Nephron progenitor cell (in vitro differentiated cells): ENCODE measurements around the gene CYB561D2.
A peak's percentile ranks its signal among the peaks of the same experiment; 100 is the strongest.

ENCODE experiments used
- DNase-seq: peaks from one replicate; pipeline ENCODE4 v3.0.0; 2021
- H3K27ac Mint-ChIP-seq: 2 replicates; pipeline ENCODE4 v1.8.0; 2021; ENCODE audit warnings: mild to moderate bottlenecking, moderate library complexity, mixed read lengths
- H3K27me3 Mint-ChIP-seq: 2 replicates; pipeline ENCODE4 v1.8.0; 2021; ENCODE audit warnings: mild to moderate bottlenecking, low read depth, mixed read lengths; ENCODE audit not compliant: poor library complexity
- H3K36me3 Mint-ChIP-seq: 2 replicates; pipeline ENCODE4 v1.8.0; 2021; ENCODE audit warnings: low read depth, mixed read lengths
- H3K4me1 Mint-ChIP-seq: 2 replicates; pipeline ENCODE4 v1.8.0; 2021; ENCODE audit warnings: mixed read lengths
- H3K4me3 Mint-ChIP-seq: 2 replicates; pipeline ENCODE4 v1.8.0; 2021; ENCODE audit warnings: mild to moderate bottlenecking, moderate library complexity, mixed read lengths
- H3K9me3 Mint-ChIP-seq: 2 replicates; pipeline ENCODE4 v1.8.0; 2021; ENCODE audit warnings: mild to moderate bottlenecking, moderate library complexity, mixed read lengths
- TF ChIP-seq, protein P1 (sequence below): fragments of 200-600 bp; sonication (generic); IDR thresholded peaks from 2 replicates; pipeline ENCODE4 v1.5.0; 2021; ENCODE audit warnings: antibody characterized with exemption

CYB561D2 gene

DNA sequence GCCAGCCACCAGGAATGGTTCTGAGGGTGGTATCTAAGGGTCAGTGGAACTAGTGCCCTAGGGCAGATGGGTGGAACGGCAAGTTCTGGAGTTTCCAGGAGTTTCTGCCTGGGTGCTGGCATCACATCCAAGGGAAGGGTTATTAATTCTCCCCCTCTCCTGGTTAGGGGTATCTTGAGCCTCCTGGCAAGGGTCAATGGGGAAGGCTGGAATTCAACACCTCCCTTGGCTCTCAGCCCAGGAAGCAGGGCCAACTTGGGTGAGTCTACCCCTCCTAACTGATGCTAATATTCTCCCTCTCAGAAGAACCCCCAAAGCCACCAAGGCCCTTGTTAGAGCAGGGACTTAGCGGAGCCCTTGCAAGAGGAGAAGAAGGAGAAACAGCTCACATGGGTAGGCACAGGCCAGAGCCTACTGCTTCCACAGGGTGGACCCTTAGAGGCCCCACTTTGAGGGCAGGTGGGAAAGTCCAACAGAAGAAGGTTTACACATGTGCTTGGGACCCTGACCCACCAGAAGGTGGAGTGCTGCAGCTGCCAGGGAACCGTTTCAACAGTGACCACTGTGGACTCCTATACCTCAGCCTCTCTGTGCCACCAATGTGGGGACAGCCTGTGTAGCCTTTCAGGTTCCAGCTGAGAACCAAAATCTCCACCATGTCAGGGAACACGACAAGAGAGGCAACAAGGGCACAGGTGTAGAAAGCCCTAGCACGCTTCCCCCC lies 5.3 kb downstream of the CYB561D2 start:
- no peak for DNase-seq
- no peaks in the 10 kb centered on the region for H3K27me3 Mint-ChIP-seq
- H3K4me3 Mint-ChIP-seq = peak overlapping the region; percentile 95
- H3K36me3 Mint-ChIP-seq = peaks cover 7% of the 10 kb centered on the region
- peaks cover 45% of the 10 kb centered on the region for H3K4me1 Mint-ChIP-seq
- H3K9me3 Mint-ChIP-seq = no peaks in the 10 kb centered on the region
- H3K27ac Mint-ChIP-seq = peak overlapping the region; percentile 69
- TF ChIP-seq, protein P1, sequence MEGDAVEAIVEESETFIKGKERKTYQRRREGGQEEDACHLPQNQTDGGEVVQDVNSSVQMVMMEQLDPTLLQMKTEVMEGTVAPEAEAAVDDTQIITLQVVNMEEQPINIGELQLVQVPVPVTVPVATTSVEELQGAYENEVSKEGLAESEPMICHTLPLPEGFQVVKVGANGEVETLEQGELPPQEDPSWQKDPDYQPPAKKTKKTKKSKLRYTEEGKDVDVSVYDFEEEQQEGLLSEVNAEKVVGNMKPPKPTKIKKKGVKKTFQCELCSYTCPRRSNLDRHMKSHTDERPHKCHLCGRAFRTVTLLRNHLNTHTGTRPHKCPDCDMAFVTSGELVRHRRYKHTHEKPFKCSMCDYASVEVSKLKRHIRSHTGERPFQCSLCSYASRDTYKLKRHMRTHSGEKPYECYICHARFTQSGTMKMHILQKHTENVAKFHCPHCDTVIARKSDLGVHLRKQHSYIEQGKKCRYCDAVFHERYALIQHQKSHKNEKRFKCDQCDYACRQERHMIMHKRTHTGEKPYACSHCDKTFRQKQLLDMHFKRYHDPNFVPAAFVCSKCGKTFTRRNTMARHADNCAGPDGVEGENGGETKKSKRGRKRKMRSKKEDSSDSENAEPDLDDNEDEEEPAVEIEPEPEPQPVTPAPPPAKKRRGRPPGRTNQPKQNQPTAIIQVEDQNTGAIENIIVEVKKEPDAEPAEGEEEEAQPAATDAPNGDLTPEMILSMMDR = no peak

DNA sequence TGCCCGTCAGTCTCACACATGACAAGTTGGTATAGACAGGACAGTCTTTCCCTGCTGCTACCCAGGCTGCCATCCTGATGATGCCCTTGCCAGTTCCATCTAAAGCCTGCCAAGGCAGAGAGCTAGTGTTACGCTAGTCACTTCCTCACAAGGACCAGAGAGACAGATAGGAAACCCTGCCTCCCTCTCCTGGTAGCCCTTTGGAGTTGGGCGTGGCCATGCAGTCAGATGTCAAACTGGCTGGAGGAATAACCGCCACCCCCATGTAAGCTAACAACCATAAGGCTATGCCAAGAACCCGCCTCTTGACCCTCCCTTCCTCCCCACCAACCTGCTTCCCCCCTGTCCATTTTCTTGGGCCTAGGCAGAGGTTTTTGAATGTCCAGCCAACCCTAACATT lies 5.9 kb downstream of the CYB561D2 start:
- no peaks in the 10 kb centered on the region for H3K9me3 Mint-ChIP-seq
- no peak for DNase-seq
- H3K4me3 Mint-ChIP-seq = peak overlapping the region; percentile 95
- H3K27me3 Mint-ChIP-seq = peaks cover 1% of the 10 kb centered on the region
- TF ChIP-seq, protein P1 = no peak
- H3K27ac Mint-ChIP-seq = no peak overlapping the region
- H3K4me1 Mint-ChIP-seq = peaks cover 40% of the 10 kb centered on the region
- peaks cover 7% of the 10 kb centered on the region for H3K36me3 Mint-ChIP-seq

DNA sequence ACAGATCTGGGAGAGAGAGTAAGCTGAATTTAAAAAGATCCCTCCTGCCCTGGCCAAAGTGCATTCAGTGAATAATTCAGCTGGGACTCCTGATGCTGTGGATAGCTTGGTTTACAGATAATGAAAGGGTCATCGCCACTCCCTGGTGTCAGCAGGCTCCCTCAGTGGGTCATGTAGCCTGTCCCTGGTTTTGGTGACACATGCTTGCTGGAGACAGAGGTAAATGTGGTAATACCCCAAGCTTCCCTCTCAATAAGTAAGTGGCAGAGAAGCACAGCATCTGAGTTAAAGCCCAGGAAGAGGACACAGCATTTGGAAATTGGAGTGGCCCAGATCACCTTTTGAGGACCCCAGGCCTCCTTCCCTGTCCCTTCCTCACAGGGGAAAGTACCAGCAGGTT lies 6.8 kb downstream of the CYB561D2 start:
- Mint-ChIP-seq H3K27ac (no peak overlapping the region), H3K9me3 (no peaks in the 10 kb centered on the region), H3K4me1 (peaks cover 37% of the 10 kb centered on the region), H3K4me3 (peak overlapping the region; percentile 95), H3K36me3 (peaks cover 7% of the 10 kb centered on the region), H3K27me3 (peaks cover 5% of the 10 kb centered on the region)
- TF ChIP-seq, protein P1 = no peak
- DNase-seq = no peak

DNA sequence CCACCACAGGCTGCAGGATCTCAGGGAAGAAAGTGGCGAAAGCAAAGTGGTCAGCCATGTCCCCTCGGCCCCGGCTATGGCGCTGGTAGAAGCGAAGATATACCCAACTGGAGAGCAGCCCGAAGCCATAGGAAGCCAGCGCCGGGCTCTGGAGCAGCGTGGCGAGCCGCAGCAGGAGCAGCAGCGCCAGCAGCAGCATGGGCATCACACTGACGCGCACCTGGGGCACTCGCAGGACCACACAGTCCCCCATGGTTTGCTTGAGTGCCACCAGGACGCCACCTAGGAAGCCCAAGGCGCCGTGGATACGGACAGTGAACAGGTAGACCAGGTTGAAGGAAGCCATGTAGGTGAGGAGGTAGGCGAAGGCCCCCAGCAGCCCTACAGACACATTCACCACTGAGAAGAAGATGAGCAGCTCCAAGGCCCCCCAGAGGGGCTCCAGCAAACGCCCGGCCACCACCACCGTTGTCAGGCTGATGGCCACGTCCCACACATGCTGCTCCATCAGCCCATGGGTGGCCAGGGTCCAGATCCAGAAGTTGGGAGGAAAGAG lies 7.8 kb downstream of the CYB561D2 start:
- H3K9me3 Mint-ChIP-seq = no peaks in the 10 kb centered on the region
- peak overlapping the region; percentile 95 for H3K4me3 Mint-ChIP-seq
- no peak for DNase-seq
- TF ChIP-seq, protein P1 = no peak
- H3K36me3 Mint-ChIP-seq = peaks cover 7% of the 10 kb centered on the region
- peaks cover 9% of the 10 kb centered on the region for H3K27me3 Mint-ChIP-seq
- H3K27ac Mint-ChIP-seq = peak overlapping the region; percentile 79
- peaks cover 41% of the 10 kb centered on the region for H3K4me1 Mint-ChIP-seq

DNA sequence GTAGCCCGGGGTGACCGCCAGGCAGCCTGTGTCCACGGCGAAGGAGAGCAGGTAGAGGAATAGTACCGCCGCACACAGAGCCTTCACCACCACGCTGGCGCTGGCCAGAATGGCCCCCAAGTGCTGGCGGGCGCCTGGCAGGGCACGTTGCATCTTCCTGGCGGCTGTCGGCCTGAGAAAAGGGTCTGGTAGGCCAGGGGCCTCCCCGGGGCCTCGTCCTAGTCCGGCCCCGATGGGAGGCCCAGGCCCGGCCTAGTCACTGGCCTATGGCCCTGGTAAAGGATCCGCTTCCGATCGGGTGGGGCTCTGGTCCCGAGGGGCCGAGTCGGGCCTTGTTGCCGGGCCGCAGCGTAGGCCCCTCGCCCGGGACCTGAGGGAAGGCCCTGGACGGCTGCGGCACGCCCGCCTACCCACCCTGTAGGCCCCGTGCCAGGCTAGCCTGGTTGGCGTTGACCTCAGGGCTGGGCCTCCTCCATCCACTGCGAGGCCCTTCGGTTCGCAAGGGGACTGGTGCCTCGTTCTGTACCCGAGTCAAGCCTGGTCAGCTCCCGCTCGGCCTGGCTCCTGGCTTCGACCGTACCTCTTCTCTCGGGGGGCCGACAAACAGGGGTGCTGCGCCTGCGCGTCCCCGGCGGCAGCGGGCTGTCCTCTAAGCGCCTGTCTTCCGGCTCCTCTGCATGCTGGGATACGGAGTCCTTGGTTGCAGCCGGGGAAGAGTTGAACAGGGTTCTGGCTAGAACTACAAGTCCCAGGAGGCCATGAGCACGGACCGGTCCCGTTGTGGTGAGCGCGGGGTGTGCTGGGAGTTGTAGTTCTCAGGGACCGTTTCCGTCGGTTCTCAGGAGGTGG lies 8.5 kb downstream of the CYB561D2 start, which contains the start of gene TMEM115:
TMEM115 (minus strand) TSS at position 611 of the 849 bp plus-strand sequence; CDS start at position 153, 458 bp downstream.
- TF ChIP-seq, protein P1 = no peak
- Mint-ChIP-seq H3K4me1 (peaks cover 44% of the 10 kb centered on the region), H3K9me3 (no peaks in the 10 kb centered on the region), H3K27me3 (peaks cover 10% of the 10 kb centered on the region), H3K4me3 (peak within 1 kb of the TSS; percentile 95), H3K27ac (peak within 1 kb of the TSS; percentile 94), H3K36me3 (peaks cover 5% of the 10 kb centered on the region)
- DNase-seq = peak; percentile 92
